Measurements from ENCODE around the gene NFYA.

- TF ChIP-seq CTCF (IDR thresholded peaks at IDR 0.05; ENCODE audit: insufficient read depth, low read depth, low read length) (no peak), EZH2 (IDR thresholded peaks at IDR 0.05; ENCODE audit: insufficient read depth, low read length) (no peak)
These were observed 6.3 kb downstream of the NFYA start for GRCh38 chr6:41079080-41079479.

All from astrocyte (in vitro differentiated cells and primary cell).